Fibroblast of gingiva (primary cell): ENCODE results near the gene FAM89B.
A peak's percentile ranks its signal among the peaks of the same experiment; 100 is the strongest.

Experiments used
- DNase-seq: peaks from one replicate; pipeline ENCODE4 v3.0.0-alpha.2; 2011; ENCODE audit warnings: low read depth

The FAM89B gene

DNA sequence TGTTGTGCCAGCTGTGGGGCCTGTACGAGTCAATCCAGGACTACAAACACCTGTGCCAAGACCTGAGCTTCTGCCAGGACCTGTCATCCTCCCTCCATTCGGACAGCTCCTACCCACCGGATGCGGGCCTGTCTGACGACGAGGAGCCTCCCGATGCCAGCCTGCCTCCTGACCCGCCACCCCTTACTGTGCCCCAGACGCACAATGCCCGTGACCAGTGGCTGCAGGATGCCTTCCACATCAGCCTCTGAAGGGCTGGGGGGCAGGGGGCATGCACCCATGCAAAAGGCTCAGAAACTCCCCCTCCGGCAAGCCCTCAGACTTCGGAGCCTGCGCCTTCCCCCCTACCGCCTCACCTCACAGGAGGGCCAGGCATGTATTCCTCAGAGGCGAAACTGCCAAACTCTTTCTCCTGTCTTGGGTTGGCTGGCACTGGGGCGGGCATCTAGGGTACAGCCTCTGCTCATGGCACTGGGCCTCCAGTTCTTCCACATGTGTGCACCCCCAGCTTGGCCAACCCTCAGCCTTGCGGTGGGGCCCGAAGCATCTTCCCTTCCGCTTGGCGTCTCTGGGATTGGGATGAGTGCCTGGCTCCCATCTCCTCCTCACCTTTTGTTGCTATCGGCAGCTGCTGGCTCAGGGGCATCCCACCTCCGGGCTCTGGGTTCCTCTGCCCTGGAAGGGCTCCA is 1.2 kb downstream of the FAM89B start:
- DNase-seq: no peak

DNA sequence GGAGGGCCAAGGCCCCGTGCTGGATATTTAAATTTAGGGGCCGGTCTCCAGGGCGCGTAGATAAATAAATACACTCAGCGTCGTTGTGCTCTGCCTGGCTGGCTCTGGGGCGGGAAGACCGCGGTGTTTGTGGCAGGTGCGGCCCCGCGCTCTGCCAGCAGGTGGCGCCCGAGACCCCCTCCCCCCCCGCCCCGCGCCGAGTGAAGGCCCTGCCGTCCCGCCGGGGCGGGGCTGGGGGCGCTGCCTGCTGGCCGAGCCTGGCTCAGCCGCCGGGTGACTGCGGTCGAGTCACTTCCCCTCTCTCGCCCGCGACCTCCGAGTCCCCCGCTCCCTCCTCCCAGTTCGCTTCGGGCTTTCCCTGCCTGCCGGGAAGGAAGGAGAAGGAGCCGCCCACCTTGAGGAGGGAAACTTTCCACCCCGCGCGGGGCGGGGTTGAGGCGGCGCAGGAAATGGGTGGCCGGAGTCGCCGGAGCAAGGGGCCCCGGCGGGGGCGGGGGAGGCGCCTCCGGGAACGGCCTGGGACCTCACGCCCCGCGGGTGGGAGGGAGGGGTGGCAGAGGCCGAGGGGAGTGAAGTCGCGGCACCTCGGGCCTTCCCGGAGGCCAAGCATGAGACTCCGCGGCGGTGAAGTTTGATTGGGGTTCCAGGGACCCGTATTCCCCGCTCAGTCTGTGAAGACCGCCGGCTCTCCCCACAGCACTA is 1.9 kb downstream of the FAM89B start:
- peak; percentile 95 for DNase-seq

DNA sequence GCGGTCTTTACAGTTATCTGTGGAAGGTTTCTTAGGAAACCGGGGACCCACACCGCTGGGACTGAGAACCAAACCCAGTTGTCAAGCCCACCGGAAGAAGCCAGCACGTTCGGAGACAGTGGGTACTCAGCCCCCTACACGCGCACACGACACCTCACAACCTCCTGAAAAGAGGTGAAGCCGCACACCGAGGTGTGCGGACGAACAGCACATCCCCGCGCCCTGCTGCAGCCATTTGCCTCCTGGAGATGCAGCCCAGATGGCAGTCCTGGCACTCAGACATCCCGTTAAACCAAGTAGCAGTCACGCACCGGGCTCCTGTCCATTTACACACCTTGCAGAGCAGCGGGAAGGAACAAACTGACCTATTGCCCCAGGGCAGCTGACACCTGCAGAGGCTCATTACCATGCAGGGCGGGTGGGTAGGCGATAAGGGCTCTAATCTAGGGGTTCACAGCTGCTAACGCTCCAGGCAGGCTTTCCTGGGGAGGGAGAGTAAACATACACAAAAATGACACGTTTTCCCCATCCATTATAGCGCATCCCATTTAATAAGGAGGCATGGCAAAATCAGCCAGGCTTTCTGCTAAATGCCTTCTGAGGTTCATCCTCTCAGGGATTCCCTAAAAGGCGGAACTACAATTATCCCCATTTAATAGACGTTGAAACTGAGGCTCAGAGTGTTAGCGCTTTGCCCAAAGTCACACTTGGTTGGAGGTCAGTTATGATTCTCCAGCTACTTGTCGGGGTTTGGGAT is 2.7 kb downstream of the FAM89B start:
- no peak for DNase-seq

DNA sequence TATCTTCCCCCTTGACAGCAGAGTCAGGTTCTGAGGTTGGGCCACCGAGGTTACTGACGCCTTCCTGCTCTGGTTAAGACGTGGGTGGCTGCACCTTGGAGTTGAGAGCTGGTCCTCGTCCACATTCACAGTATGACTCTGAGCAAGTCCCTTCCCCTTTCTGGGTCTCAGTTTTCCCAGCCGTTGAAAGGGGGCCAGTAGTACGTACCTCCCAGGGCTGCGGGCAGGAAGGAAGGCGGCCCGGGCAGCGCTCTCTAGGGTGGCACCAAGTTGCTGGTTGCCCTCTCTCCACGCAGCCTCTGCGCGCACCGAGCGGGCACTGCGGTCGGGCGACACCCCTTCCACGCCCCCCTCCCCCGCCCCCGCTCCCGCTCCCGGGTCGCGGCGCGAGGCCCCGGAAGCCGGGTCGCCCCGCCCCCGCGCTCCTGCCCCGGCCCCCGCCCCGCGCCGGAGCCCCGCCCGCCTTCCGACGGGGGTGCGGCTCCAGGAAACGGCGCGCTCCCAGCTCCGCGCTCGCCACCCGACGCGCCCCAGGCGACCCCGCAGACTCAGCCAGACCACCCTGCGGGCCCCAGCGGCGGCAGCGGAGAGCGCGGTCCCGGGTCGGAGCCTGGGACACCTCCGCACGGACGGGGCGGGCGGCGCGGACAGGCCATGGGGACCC is 3.4 kb downstream of the FAM89B start, which contains the start of gene EHBP1L1:
Gene EHBP1L1 (plus strand): TSS at position 486 of the 664 bp plus-strand sequence. CDS start 250 bp downstream, outside the sequence.
- peak; percentile 69 for DNase-seq

DNA sequence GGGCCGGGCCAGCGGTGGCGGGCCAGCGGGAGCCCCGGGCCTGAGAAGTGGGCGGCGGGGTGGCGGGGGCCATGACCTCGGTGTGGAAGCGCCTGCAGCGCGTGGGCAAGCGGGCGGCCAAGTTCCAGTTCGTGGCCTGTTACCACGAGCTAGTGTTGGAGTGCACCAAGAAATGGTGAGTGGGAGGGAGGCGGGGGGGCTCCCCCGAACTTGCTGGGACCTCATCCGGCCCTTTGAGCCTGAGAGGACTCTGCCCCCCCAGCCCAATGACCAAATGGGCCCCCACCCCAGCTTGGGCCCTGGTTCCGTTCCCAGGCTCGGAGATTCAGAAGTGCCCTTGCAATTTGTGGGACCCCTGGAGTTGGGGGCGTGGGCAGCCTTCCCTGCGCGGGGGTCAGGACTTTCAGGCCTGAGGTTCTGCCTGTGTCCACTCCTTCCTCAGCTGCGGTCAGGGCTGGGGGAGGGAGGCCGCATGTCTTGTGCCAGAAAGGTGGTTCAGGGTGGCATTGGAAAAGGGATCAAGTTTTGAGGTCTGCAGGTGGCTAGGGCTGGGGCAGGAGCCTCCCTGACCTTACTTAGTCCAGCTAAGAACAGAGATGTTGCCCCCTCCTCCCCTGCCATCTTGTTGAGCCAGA is 4.0 kb downstream of the FAM89B start:
- DNase-seq: no peak

DNA sequence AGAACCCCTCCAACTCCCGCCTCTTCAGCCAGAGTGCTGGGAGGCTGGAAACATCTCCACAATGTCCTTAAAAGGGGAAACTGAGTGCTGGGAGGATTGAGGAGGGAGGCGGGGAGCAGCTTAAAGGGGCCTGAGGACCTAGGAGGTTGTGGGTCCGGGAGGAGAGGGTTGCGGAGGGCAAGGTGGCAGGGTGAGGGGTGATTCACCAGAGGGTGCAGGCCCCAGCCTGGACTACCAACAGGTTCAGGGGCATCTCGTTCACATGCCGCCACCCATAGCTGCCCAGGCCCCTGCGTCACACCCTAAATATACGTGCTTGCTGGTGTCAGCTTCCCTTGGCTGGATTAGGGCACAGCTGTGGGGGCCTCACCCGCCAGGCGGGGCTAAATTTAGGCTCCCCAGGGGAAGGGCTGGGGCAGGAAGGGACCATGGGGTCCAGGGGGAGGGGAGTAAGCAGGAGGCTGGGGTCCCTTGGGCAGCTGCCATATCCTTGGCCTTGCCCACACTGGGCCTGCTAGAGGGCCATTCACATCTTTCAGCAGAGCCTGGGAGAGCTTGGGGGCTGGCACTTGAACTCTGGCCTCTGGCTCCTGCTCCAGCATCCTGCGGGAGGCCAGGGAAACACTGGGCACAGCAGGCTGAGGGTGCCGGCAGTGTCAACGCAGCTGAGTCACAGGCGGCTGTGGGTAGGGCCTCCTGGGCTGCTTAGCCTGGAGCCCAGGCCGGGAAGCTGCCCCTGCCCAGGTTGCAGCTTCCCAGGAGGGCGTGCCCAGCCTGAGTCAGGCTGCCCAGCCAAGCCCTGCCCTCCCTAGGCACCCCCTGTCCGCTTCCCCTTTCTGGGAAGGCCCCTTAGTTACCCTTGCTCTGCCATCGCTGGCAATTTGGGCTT is 4.8 kb downstream of the FAM89B start:
- DNase-seq: peak; percentile 81

DNA sequence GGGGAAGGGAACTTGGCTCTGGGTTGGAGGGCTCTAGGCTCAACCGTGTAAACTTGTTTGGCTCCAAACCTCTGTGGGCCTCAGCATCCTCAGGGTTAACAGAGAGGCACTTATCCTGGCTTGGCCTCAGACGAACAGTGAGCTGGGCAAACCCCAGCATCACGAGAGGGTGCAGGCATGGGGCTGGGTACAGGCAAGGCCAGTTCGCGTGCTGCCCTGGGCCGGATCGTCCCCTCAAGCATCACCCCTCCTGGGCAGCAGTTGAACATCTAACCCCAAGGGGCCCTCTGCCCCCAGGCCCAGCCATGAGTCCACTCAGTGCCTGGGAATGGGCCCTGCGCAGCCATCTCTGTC is 5.4 kb downstream of the FAM89B start:
- DNase-seq: no peak

DNA sequence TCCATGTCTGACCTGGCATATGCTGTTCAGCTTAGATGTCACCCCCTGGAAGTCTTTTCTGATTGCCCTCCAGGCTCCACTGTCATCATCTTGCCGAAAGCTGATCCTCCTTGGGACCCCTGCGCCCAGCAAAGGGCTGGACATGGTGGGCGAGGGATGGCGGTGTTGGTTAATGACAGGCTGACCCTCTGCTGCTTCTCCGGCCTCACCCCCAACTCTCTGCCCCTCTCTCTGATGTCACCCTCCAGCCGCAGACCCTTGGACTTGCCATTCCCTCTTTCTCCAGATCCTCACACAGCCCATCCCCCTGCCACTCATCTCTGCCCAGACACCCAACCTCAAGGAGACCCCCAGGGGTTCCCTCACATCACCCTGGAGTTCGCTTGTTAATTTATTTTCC is 5.8 kb downstream of the FAM89B start:
- DNase-seq: no peak

DNA sequence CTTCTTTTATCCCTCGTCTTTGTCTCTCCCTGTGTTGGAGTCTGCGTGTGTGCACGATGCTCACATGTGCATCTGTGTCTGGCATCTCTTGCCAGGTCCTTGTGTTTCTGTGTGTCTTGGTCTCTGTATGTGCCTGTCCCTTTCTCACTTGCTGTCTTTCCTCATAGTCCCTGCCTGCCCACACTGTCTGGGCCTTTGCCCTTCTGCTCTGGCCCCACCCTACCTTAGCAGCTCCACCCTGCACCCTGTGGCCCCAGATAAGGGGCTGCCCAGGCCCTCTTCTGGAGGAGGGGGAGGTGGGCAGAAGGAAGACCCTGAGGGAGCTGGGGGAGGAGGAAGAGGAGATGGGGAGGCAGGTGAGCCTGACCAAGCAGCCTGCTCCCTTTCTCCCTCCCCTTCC is 6.3 kb downstream of the FAM89B start:
- DNase-seq: no peak

DNA sequence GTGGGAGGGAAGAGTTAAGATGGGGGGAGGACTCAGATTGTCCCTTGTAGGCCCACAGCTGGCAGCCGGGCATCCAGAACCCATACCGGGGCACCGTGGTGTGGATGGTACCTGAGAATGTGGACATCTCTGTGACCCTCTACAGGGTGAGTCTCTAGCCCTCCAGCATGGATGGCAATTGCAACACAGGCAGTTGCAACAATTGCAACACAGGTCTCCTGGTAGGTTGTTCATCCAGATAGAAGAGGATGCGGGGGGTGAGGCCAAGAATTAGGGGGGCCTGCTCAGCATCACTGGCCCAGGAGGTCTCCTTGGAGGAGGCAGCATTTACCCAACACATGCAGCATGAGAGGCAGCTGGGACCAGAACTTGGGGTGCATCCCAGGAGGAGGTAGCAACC is 7.0 kb downstream of the FAM89B start:
- no peak for DNase-seq

DNA sequence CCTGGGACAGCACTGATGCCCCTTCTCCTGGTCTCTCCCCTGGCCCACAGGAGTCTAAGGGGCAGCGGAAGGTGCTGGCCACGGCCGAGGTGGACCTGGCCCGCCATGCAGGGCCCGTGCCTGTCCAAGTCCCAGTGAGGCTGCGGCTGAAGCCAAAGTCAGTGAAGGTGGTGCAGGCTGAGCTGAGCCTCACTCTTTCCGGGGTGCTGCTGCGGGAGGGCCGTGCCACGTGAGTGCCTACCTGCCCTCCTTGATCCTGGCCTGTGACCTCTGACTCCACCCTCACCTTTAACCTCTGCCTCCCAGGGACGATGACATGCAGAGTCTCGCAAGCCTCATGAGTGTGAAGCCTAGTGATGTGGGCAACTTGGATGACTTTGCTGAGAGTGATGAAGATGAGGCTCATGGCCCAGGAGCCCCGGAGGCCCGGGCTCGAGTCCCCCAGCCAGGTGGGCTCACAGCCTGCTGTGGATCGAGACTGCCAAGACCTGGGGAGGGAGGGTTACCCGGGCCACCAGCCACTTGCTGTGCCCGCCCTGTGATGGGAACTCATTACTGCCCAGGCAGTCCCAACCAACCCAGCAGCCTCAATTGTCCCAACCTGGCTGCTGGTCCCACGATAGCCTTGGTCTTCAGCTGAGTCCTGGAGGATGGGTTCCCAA is 7.8 kb downstream of the FAM89B start:
- DNase-seq: no peak

DNA sequence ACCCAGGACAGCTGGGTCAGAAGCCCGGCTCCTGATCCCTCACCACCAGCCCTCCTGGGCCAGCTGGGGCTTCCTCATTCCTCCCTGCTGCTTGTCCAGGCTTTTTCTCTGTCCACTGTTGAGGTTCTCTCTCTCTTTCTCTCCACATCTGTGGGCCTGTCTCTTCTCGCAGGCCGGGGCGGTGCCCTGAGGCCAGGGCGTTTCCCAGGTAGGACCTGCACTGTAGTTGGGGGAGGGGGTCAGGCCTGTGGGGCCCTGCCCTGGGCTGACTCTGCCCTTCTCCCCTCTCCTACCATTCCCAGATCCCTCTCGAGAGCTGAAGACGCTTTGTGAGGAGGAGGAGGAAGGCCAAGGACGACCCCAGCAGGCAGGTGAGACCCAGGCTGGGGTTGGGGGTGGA is 8.4 kb downstream of the FAM89B start:
- DNase-seq: no peak

DNA sequence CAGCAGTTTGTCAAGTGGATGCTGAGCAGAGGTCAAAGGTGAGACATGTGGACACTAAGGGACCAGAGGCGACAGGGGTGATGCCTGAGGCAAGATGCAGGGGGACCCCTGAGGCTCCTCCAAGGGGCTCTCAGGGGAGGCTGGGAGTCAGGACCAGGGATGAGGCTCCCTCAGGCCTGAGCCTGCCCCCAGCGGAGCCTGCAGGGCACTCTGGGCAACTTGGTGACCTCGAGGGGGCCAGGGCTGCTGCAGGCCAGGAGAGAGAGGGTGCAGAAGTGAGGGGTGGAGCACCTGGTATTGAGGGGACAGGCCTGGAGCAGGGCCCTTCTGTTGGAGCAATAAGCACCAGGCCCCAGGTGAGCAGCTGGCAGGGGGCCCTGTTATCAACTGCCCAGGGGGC is 9.6 kb downstream of the FAM89B start:
- no peak for DNase-seq

DNA sequence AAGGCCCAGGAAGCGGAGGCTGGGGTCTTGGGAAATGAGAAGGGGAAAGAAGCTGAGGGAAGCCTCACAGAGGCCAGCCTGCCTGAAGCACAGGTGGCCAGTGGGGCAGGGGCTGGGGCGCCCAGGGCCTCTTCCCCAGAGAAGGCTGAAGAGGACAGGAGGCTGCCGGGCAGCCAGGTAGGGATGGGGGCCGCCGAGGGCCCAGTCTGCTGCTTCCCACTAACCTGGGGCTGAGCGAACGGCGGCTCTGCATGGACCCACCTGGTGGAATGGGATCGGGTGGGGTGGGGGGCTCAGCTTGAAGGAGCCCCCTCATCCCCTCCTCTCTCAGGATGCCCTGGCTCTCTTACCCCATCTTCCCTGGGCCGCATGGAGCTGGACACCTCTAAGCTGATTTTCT is 11.3 kb downstream of the FAM89B start:
- DNase-seq: no peak

DNA sequence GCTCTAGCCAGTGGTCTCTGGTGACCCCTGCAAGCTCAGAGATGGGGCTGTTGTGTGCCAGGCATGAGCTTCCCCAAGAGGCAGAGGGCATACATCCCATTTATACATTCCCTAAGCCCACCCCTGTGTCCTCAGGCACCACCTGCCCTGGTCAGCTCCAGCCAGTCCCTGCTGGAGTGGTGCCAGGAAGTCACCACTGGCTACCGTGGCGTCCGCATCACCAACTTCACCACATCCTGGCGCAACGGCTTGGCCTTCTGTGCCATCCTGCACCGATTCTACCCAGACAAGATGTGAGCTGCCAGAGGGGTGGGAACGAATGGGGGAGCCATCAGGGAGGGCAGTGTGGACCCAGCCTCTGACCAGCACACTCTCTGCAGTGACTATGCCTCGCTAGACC is 11.8 kb downstream of the FAM89B start:
- DNase-seq: no peak

DNA sequence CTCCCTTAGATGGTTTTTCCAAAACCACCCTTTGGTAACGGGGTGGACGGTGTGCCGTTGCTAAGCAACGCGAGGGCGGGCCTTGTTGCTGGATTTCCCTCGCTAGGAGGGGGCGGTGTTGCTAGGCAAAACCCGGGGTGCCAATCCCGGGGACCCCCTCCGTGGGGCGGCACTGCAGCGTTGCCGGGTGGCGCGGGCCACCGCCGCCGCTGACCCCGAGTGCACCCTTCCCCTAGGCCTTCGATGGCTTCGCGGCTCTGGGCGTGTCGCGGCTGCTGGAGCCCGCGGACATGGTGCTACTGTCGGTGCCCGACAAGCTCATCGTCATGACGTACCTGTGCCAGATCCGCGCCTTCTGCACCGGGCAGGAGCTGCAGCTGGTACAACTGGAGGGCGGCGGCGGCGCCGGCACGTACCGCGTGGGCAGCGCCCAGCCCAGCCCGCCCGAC is 12.4 kb downstream of the FAM89B start:
- DNase-seq: no peak

DNA sequence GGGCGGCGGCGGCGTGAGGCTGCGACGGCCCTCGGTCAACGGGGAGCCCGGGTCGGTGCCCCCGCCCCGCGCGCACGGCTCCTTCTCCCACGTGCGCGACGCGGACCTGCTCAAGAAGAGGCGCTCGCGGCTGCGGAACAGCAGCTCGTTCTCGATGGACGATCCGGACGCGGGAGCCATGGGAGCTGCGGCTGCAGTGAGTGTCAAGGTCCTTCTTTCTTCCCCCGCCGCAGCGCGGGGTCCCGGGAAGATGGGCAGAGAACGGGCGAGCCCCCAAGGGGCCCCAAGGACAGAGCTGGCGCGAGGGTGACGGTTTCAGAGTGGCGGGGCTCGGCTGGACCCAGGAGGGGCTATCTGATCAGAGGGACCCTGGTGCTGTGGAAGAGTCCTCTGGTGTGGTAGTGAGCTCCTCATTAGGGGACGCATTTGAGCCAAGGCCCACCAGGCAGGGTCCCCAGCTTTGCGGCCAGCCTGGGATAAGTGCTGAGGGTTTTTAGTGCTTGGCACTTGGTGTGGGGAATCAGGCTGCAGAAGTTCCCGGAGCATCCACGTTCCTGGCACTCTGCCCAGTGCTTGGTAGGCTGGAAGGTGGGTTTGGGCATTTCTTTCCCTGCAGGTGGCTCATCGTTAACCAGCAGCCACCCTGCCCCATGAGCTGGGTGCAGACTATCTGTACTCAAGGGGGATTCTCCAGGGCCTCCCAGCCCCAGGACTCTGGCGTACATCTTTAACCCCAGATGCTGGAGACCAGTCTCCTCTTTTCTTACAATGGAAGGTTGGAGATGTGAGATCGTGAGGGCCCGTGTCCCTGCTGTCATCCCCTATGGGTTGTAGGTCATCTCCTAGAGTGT is 13.3 kb downstream of the FAM89B start:
- no peak for DNase-seq

DNA sequence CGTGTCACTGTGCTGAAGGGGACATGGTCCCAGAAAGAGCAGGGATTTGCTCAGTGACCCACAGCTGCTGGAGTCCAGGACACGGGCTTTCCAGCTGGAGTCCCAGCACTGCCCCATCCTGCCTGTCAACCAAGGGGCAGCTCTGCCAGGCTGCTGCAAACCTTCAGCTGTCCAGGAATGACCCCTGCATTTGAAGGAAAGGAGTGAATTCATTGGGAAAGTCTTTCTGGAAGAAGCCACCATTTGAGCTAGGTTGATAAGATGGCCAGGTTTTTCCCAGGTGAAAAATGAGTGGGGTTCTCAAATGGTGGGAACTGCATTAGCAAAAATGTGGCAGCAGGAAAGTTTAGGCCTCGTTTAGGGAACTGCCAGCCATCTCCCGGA is 13.9 kb downstream of the FAM89B start:
- no peak for DNase-seq

DNA sequence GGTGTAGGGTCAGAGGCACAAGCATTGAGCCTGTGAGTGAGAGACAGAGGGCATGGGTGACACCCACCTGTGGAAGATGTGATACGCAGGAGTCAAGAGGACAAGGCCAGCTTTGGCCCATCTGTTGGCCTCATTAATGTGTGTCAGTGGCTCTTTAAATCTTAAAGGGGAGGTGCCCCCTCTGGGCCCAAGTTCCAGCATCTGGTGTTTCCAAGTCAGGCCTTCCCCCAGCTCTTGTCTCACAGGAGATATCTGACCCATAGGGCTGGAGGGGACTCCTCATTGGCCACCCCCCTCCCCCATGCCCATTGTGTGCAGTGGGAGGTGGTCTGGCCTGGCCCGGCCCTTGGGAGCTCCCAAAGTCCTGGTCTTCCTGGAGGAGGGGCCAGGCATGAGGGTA is 14.3 kb downstream of the FAM89B start:
- DNase-seq: peak; percentile 75
